Memory B cell (primary cell): ENCODE measurements around the gene DKK3.

Experiments used
- ATAC-seq: fragments of 150-1000 bp; cut with Tn5 transposase; 2 replicates; pipeline ENCODE4 v1.10.0; 2021; ENCODE audit warnings: low read depth, mild to moderate bottlenecking, moderate library complexity
- DNase-seq, 2 donors: peaks; one replicate each; pipeline ENCODE4 v3.0.0; 2022; ENCODE audit warnings: low spot score in 2 of 2
- H3K27ac Mint-ChIP-seq: one replicate; pipeline ENCODE4 v1.8.0; 2022; ENCODE audit warnings: mild to moderate bottlenecking, moderate library complexity, mixed read lengths
- H3K27me3 Mint-ChIP-seq: one replicate; pipeline ENCODE4 v1.8.0; 2022; ENCODE audit warnings: mixed read lengths
- H3K36me3 Mint-ChIP-seq: one replicate; pipeline ENCODE4 v1.8.0; 2022; ENCODE audit warnings: mild to moderate bottlenecking, mixed read lengths
- H3K4me1 Mint-ChIP-seq: one replicate; pipeline ENCODE4 v1.8.0; 2022; ENCODE audit warnings: mixed read lengths
- H3K4me3 Mint-ChIP-seq: one replicate; pipeline ENCODE4 v1.8.0; 2022; ENCODE audit warnings: mild to moderate bottlenecking, moderate library complexity, mixed read lengths
- H3K9me3 Mint-ChIP-seq: one replicate; pipeline ENCODE4 v1.8.0; 2022; ENCODE audit warnings: mixed read lengths

The DKK3 gene

GRCh38 chr11:11915625-11916024, 92.8 kb downstream of the DKK3 start:
- Mint-ChIP-seq H3K4me3 (no peak overlapping the region), H3K27ac (no peak overlapping the region), H3K4me1 (no peaks in the 10 kb centered on the region), H3K36me3 (peaks cover 26% of the 10 kb centered on the region), H3K27me3 (no peaks in the 10 kb centered on the region), H3K9me3 (no peaks in the 10 kb centered on the region)
- ATAC-seq (no peak), DNase-seq (no peak)

- no peak overlapping the region for H3K27ac Mint-ChIP-seq
- ATAC-seq, result no peak
These were observed 95.0 kb downstream of the DKK3 start for GRCh38 chr11:11913395-11913794.

More at GRCh38 chr11:11913395-11913794, 95.0 kb downstream of the DKK3 start:
- Mint-ChIP-seq H3K4me3 (no peak overlapping the region), H3K36me3 (peaks cover 28% of the 10 kb centered on the region), H3K4me1 (no peaks in the 10 kb centered on the region), H3K27me3 (no peaks in the 10 kb centered on the region), H3K9me3 (no peaks in the 10 kb centered on the region)
- no peak for DNase-seq
